AG09309 (cell line): ENCODE results near the gene UBE2E2.

Experiments used
- DNase-seq: peaks from one replicate; pipeline ENCODE4 v3.0.0-alpha.2; 2010; ENCODE audit warnings: low read depth
- H3K4me3 ChIP-seq: 2 replicates; pipeline ENCODE4 v1.5.1; 2011; ENCODE audit warnings: mild to moderate bottlenecking, low read depth, low read length, moderate library complexity; ENCODE audit not compliant: control insufficient read depth
- CTCF ChIP-seq: IDR thresholded peaks from 2 replicates; pipeline ENCODE4 v1.5.1; 2011; ENCODE audit warnings: mild to moderate bottlenecking, low read depth, low read length, inconsistent platforms; ENCODE audit not compliant: insufficient read depth, control insufficient read depth; ENCODE audit errors: missing control alignments

The UBE2E2 gene

DNA sequence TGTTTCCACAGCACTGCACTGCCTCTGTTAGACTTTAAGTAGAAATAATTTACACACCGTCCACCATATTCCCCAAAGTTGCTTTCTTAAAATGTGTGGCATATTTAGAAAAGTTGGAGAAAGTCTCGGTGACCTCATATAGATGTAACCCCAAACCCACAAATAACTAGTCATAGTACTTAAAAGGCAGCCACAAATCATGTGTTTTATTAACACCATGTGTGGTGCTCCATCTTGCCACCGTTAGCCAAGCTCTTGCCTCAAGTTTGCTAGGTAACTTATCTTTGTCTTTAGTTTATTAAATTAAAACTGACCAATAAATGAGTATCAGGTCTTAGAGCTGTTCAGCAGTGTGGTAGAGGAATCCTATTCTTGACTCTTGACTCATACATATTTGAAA lies 257.9 kb downstream of the UBE2E2 start:
- DNase-seq, result no peak
- no peak for TF ChIP-seq CTCF
- no peak overlapping the region for H3K4me3 ChIP-seq

- TF ChIP-seq CTCF, result no peak
- H3K4me3 ChIP-seq, result no peak overlapping the region
- DNase-seq, result no peak
Measured at GRCh38 chr3:23463791-23464190, 260.7 kb downstream of the UBE2E2 start.

DNA sequence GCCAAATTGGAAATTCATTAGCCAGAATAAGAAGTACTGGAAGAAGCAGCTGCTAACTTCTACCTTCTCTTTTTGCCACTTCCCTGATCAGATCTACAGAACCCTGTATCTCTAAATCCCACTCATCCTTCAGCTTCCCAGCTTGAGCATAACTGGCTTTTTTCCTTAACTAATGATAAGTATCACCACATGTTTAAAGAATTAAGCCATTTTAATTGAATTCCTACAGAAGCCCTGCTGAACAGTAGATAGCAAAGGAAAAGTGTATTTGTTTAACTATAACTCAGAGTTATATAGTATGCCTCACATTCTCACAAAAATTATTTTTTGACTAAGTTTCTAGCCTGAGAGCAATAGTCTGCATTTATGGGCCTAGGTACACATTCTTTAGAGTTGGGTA lies 262.4 kb downstream of the UBE2E2 start:
- no peak for TF ChIP-seq CTCF

DNA sequence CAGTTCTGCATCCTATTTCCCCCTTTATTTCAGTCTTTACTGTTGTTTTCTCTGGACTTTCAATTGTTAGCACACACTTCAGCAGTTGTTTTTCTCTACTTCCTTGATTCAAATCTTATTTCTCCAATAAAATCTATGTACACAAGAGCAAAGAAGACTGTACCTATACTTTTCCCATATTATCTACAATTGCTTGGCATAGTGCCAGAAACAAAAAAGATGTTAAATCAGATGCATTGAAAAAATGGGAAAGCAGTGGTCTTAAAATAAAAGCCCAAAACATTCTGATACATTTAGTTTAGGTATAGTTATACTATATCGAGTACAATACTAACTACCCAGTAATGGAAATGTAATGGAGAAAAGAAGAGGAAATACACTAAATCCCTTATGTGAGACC lies 265.1 kb downstream of the UBE2E2 start:
- no peak for DNase-seq
- no peak overlapping the region for H3K4me3 ChIP-seq
- TF ChIP-seq CTCF, result no peak

More for the DNA sequence above, 262.4 kb downstream of the UBE2E2 start:
- H3K4me3 ChIP-seq, result no peak overlapping the region
- DNase-seq, result no peak

GRCh38 chr3:23474580-23475357 lies 271.6 kb downstream of the UBE2E2 start:
- H3K4me3 ChIP-seq, result no peak overlapping the region
- no peak for DNase-seq
- TF ChIP-seq CTCF, result no peak

- H3K4me3 ChIP-seq, result no peak overlapping the region
- no peak for TF ChIP-seq CTCF
- no peak for DNase-seq
Measured at GRCh38 chr3:23475446-23475845, 272.3 kb downstream of the UBE2E2 start.
